ENCODE data around the gene SUSD3. TPM values are rescaled to one million over a fixed set of nuclear protein-coding genes. Genes with fewer than 3 reads are reported as not detected.

SUSD3 gene
- total and polyA plus RNA-seq, 2 of the 4 experiments (the other 2 are of a cell fraction), result 0.54 to 1.5 TPM

GRCh38 chr9:93107825-93108161, 49.3 kb downstream of the SUSD3 start:
- Histone ChIP-seq H3K23ac (ENCODE audit: low read depth, low read length) (no peak overlapping the region), H2BK15ac (ENCODE audit: low read depth, low read length) (no peak overlapping the region), H4K5ac (ENCODE audit: low read depth, low read length) (no peak overlapping the region), H4K91ac (ENCODE audit: insufficient read depth, low read depth, low read length) (no peak overlapping the region), H2AFZ (replicated peaks; ENCODE audit: low read length, poor library complexity) (no peak overlapping the region), H2BK5ac (ENCODE audit: low read depth, low read length, poor library complexity, severe bottlenecking) (no peak overlapping the region), H4K8ac (ENCODE audit: low read depth in 2 of 2, low read length in 2 of 2) (no peak overlapping the region), H3K9me3 (ENCODE audit: control insufficient read depth, insufficient read depth, low read length) (no peaks in the 10 kb centered on the region), H3K27me3 (ENCODE audit: control insufficient read depth, insufficient read depth, low read length) (no peaks in the 10 kb centered on the region), H3K9me1 (ENCODE audit: insufficient read depth, low read length) (no peaks in the 10 kb centered on the region; the same call in 1 of the 2 replicates), H3K79me1 (ENCODE audit: low read depth in 1 of 2, low read length in 2 of 2) (peaks cover 15 to 28% of the 10 kb centered on the region in 2 experiments), H3K27ac (ENCODE audit: insufficient read depth, low read length) (no peak overlapping the region), H2AK9ac (replicated peaks; ENCODE audit: low read depth, low read length, poor library complexity) (no peak overlapping the region), H3K4me1 (ENCODE audit: control insufficient read depth, insufficient read depth, low read length) (no peaks in the 10 kb centered on the region), H3K4ac (ENCODE audit: low read depth, low read length) (no peak overlapping the region), H3K56ac (ENCODE audit: extremely low read depth, insufficient read depth, low read length) (no peak overlapping the region), H2AK5ac (ENCODE audit: low read depth, low read length) (no peak overlapping the region), H2BK120ac (ENCODE audit: low read depth, low read length) (no peak overlapping the region), H2BK20ac (ENCODE audit: low read depth, low read length) (no peak overlapping the region), H3K4me2 (ENCODE audit: low read depth, low read length) (no peak overlapping the region), H3K4me3 (ENCODE audit: insufficient read depth, low read depth, low read length) (no peak overlapping the region), H3K36me3 (ENCODE audit: control insufficient read depth, insufficient read depth, low read length) (peaks cover 24% of the 10 kb centered on the region), H4K20me1 (ENCODE audit: insufficient read depth, low read length) (peaks cover 23% of the 10 kb centered on the region; the same call in 1 of the 2 replicates), H3K14ac (replicated peaks; ENCODE audit: low read depth, low read length) (no peak overlapping the region), H3K18ac (ENCODE audit: low read depth, low read length) (no peak overlapping the region), H3K9ac (ENCODE audit: low read depth, low read length) (no peak overlapping the region)
- POLR2A ChIA-PET (ENCODE audit: unreplicated experiment), result no interaction called here
- ATAC-seq (ENCODE audit: low read depth) (no peak), DNase-seq (no peak)
- dilution Hi-C loops (cut with HindIII; ENCODE audit: low sequenced_read_pairs, unreplicated experiment), result no loop called here
- intact Hi-C loops (cut with micrococcal nuclease), result loop anchor here (2.0 to 5.0 kb wide), 2 partner anchors 45 to 53 kb away; no protein-coding TSS in a partner anchor
- CTCF ChIA-PET, result interaction anchor here (1.6 kb wide), 1 partner anchor 9 kb away, joined by 9 read pairs; no protein-coding TSS in a partner anchor
- no peak for TF ChIP-seq RFX5 (IDR thresholded peaks at IDR 0.05; ENCODE audit: low read depth, low read length)
- TF ChIP-seq MAFK (IDR thresholded peaks at IDR 0.05; ENCODE audit: low read depth, low read length), result no peak
- no peak for TF ChIP-seq RCOR1 (IDR thresholded peaks at IDR 0.05; ENCODE audit: insufficient replicate concordance, low read length)
- TF ChIP-seq CEBPB (IDR thresholded peaks at IDR 0.05; ENCODE audit: low read depth, low read length), result no peak
- TF ChIP-seq NFE2L2 (IDR thresholded peaks at IDR 0.05; ENCODE audit: low read depth, low read length), result no peak
- no peak for TF ChIP-seq FOS (IDR thresholded peaks at IDR 0.05; ENCODE audit: low read depth, low read length)
- no peak for TF ChIP-seq CHD1 (IDR thresholded peaks at IDR 0.05; ENCODE audit: low read depth, low read length)
- no peak for TF ChIP-seq BHLHE40 (IDR thresholded peaks at IDR 0.05; ENCODE audit: low read depth, low read length)
- TF ChIP-seq MAZ (IDR thresholded peaks at IDR 0.05; ENCODE audit: borderline replicate concordance, low read depth, low read length), result no peak
- TF ChIP-seq SMC3 (IDR thresholded peaks at IDR 0.05; ENCODE audit: low read depth, low read length), result no peak
- no peak for TF ChIP-seq USF2 (IDR thresholded peaks at IDR 0.05; ENCODE audit: low read depth, low read length)
- TF ChIP-seq CTCF (conservative IDR thresholded peaks at IDR 0.05; ENCODE audit: low read depth, low read length), result no peak
- no peak for TF ChIP-seq MXI1 (IDR thresholded peaks at IDR 0.05; ENCODE audit: borderline replicate concordance, low read depth, low read length)
- TF ChIP-seq ELK1 (IDR thresholded peaks at IDR 0.05; ENCODE audit: borderline replicate concordance, low read depth, low read length), result no peak
- no peak for TF ChIP-seq RAD21 (IDR thresholded peaks at IDR 0.05; ENCODE audit: low read length)
- whole genome bisulfite sequencing, 2 experiments (ENCODE audit: extremely low coverage in 2 of 2, insufficient read length in 1 of 2), result 100% methylated on average over 1 of the region's 6 CpGs; no CpG with 5 or more reads in 1 of the 2 experiments
- no TSS peak for BruUV-seq (replicated peaks)
- in situ Hi-C loops (cut with MboI; ENCODE audit: low sequenced_read_pairs), result loop anchor here (25.0 kb wide), 1 partner anchor 455 kb away; no protein-coding TSS in a partner anchor
